OCI-LY7 (cell line): ENCODE measurements around the gene SHROOM2.

Experiments used
- CTCF ChIP-seq: fragments of 200-600 bp; sonication (generic); conservative IDR thresholded peaks from 2 replicates; pipeline ENCODE4 v1.5.1; 2014; ENCODE audit warnings: mild to moderate bottlenecking, antibody characterized with exemption, low read length, moderate library complexity, mixed read lengths
- EZH2phosphoT487 ChIP-seq: fragments of 200-600 bp; sonication (generic); IDR thresholded peaks from 2 replicates; pipeline ENCODE4 v1.6.1; 2018; ENCODE audit warnings: low read depth, borderline replicate concordance, mild to moderate bottlenecking, mixed run types, antibody characterized with exemption, low read length, moderate library complexity, mixed read lengths

- TF ChIP-seq CTCF (no peak), EZH2phosphoT487 (no peak)
These were observed 11.4 kb downstream of the SHROOM2 start for GRCh38 chrX:9797384-9798360.
